ENCODE measurements around the gene GADL1.

Gene GADL1

GRCh38 chr3:30805695-30806094, 88.8 kb downstream of the GADL1 start:
- DNase-seq, result no peak

DNA sequence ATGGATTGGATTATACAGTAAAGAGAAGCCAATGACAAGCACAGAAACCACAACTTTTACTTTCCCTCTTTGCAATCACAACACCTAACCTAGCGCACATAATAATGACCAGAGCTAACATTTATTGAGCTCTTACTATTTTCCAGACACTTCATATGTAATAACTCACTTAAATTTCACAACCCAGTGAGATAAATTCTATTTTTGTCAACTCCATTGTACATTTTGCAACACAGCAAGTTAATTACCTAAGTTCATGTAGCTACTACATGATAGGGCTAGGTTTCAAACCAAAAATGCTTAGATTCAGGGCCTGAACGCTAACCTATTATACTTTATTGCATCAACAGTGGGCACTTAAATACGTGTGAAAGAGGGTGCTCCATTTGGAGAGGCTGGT, 89.5 kb downstream of the GADL1 start:
- DNase-seq, result no peak

DNA sequence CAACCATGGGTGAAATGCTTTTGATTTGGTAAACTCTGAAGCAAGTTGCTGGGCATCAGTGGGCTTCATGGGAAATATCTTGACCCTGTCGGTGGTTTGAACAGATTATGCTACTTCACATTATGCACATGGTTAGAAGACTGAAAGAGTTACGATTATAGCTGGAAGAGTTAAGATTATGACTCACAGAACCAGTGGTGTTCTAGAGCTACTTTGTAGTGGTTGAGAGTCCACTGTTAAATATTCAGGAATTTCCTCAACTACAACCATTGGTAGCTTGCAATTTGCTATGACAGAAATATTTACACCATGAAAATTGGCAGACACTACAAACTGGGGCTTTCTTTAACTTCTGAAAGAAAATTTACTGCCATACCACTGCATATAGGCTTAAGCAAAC, 99.3 kb downstream of the GADL1 start:
- no peak for DNase-seq

DNA sequence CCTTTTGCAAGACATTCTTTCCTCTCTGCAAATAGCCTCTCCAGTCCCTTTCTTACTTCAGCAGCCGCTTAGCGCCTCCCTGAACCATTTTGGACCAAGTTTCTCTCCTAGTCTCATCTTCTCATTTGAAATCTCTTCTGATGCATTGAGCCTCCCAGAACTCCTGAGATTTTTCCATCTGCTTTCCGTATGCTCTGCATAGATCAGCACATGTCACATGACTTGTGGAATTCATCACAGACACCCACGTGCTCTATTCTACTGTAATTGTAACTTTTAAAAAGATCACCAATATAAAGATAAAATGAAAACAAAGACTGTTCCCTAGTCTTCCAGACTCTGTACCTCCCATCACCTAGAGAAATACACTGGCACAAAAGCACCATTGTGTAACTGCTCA, 100.7 kb downstream of the GADL1 start:
- no peak for DNase-seq

- DNase-seq, result no peak
Observed at GRCh38 chr3:30790150-30790549, 104.3 kb downstream of the GADL1 start.

GRCh38 chr3:30786365-30786764, 108.1 kb downstream of the GADL1 start:
- no peak for DNase-seq

- DNase-seq, result no peak
Observed at GRCh38 chr3:30779686-30780287, 114.7 kb downstream of the GADL1 start.

DNA sequence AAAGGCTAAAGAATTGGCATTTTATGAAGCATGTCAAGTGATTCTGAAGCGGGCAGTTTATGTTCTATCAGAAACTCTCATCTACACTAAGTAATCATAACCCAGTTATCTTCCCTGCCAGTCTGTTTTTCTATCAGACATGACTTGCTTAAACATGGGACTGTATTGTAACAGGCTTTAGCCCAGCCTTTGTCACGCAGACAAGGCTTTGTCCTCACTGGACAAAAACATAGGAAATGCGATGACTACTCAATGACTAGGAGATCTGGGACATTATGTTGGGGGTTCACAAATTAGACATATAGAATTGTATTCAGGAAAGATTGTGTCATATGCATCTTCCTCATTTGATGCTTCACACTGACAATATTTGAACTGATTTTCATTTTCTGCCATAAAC, 115.5 kb downstream of the GADL1 start:
- DNase-seq, result no peak

DNA sequence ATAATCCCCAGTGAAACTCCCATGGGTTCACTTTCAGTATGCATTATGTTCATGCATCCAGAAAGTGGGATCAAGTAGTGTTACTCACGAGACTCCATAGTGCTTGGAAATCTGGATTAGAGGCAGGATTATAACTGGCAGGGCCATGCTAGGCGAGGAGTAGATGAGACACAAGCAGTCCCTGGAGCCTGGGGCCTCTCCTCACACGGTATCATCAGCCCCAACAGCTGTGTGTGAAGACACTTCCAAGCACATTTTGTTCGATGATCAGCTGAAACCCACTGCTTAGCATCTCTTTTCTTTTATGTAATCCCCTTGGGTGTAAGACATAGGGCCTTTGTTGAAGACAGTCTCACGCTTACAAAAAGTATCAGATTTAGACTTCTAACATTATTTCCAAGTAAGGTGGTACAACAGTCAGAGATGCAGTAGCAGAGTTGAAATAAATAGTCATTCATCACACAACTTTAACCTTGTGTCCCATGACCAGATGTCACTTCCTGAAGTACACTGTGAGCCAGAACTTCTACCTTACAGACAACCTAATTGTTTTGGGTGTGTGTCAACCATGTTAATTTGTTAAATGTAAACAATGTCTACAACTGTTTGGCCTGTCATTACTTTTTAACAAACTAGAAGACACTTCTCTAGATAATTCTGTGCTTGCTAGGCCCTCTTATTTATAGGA, 116.9 kb downstream of the GADL1 start:
- DNase-seq, result no peak

GRCh38 chr3:30776186-30776815, 118.2 kb downstream of the GADL1 start:
- no peak for DNase-seq

GRCh38 chr3:30775040-30775439, 119.4 kb downstream of the GADL1 start:
- no peak for DNase-seq

DNA sequence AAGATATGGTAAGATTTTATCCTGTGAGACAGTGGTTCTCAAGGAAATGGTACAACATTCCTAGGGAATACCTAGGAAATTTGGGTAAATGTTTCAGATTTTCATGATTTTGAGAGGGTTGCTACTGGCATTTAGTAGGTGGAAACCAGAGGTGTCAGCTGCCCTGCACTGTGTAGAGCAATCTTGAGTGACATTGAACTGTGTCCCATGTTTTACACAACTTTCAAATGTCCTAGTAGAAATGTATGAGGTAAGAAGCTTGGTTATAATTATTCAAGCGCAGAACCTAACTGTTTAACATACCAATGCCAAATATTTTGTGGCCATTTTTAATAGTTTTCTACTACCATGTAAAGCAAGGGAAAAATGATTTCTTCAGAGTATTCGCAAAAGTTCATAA, 120.4 kb downstream of the GADL1 start:
- DNase-seq, result no peak

DNA sequence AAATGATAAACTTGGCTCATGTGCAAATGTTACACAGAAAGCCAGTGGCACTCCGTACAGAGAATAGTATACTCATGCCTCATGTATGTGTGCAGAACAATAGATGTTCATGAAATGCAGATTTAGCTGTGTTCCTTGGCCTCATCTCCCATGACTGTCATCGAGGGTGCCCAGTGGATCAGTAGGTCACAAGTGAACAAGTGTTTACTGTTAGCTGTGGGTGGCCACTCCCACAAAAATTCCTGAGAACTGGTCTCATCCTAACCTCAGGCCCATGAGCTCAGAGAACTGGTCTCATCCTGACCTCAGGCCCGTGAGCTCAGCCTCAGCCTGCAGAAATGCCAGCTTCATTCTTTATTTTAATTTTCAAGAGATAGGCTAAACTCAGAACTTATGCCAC, 124.1 kb downstream of the GADL1 start:
- DNase-seq, result no peak

- DNase-seq, result peak; percentile 42
Observed at GRCh38 chr3:30768703-30769550, 125.5 kb downstream of the GADL1 start.

DNA sequence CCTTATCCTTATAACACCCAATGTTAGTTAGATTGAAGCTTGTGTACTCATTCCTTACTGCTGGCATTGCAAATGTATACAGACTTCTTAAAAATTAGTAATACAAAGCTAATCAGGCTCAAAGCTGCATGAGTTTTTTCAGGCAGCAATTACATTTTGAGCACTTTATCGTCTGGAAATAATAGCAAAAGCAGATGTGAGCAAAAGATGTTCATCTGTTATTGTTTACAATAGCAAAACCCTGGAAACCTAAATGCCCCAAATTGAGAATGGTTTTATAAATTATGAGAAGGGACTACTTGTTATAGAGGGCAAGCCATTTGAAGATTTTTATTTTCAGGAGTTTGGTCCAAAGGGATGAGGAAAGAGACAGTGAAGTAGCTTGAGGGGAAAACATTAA, 126.4 kb downstream of the GADL1 start:
- no peak for DNase-seq

- no peak for DNase-seq
Observed at GRCh38 chr3:30766522-30766921, 127.9 kb downstream of the GADL1 start.

DNA sequence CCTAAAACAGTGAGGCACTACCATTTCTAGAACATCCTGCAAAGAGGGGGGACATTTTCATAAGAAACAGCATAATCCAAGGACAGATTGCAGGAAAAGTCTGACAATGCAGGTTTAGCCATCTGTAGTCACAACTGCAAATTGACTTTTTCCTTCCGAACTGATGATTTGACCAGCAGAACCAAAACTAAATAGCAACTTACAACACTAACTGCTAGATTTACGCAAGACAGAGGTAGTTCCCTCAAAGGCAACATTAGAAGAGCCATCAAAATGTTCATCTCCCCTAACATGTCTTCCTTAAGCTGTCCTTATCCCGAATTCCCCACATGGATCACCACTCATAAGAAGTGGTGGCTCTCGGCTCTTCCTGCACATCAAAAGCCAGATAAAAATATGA, 129.6 kb downstream of the GADL1 start:
- DNase-seq, result no peak

GRCh38 chr3:30764281-30764680, 130.2 kb downstream of the GADL1 start:
- no peak for DNase-seq

- no peak for DNase-seq
Observed at GRCh38 chr3:30761374-30761773, 133.1 kb downstream of the GADL1 start.

DNA sequence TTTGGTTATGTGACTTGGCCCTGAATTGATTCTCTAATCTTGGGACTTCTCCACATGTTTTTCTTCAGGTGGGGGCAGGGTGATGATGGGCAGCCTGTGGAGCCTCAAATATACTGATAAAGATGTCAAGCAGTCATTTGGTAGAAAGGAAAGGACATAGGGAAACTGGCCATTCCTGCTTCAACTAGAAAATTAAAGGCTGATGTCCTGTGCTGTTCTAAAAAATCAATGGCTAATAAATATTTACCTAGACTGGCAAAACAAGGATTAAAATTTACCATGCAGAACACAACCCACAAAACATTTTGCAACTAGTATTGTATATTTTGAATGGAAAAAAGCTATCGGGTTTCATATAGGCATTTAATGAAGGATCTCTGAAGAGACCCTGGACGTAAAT, 133.7 kb downstream of the GADL1 start:
- no peak for DNase-seq

GRCh38 chr3:30760040-30760695, 134.3 kb downstream of the GADL1 start:
- no peak for DNase-seq

DNA sequence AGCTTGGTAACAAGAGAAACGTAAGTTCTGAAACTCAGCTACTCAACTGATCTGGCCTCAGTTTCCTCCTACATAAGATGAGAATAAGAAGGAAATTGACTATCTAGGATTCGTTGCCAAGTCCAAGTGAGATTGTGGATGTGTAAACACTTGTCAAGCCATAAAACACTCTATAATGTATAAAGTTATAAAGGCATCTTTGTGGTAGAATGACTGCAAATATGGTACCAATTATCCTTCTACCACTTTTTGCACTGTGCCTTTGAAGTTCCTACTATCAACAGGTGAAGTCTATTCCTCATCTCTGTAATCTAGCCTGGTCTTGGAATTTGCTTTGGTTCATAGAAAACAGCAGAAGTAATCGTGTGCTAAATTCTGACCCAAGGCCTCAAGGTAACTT, 138.2 kb downstream of the GADL1 start:
- no peak for DNase-seq

DNA sequence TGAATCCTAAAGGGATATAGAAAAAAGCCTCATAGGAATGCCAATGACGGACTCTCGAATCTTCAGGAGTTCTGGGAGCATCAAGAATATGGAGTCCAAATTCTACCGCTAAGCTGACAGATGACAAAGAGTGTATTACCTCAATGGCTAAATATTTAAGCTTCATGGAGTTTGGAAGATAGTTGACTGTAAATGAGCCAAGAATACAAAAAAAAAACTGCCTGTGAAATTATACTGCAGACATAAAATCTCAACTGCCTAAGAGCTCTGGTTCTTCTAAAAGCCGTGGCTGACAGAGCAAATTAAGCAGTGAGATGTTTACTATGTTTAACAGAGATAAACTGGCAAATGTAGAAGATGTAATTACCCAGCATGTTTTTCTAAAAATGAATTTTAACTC, 140.0 kb downstream of the GADL1 start:
- DNase-seq, result no peak
